IPS-11a (cell line): ENCODE data around the gene RNF111.
"Not testable (repeated sequence)": the region's sequence is repeated elsewhere in the genome, so short reads cannot be mapped to it uniquely, and the experiment has no call there.

Experiments
- H3K4me3 ChIP-seq: one replicate; pipeline ENCODE4 v1.5.1; 2013; ENCODE audit warnings: low read depth, low read length, control low read depth

The RNF111 gene

GRCh38 chr15:59127255-59127654 lies 139.8 kb downstream of the RNF111 start:
- H3K4me3 ChIP-seq = not testable (repeated sequence)

GRCh38 chr15:59131456-59131855 lies 144.0 kb downstream of the RNF111 start:
- no peak overlapping the region for H3K4me3 ChIP-seq

- H3K4me3 ChIP-seq = no peak overlapping the region
Measured at GRCh38 chr15:59131969-59132562, 144.6 kb downstream of the RNF111 start.

- H3K4me3 ChIP-seq = no peak overlapping the region
Measured at GRCh38 chr15:59133929-59134427, 146.5 kb downstream of the RNF111 start.

- H3K4me3 ChIP-seq = no peak overlapping the region
Measured at GRCh38 chr15:59137566-59137965, 150.1 kb downstream of the RNF111 start.

- H3K4me3 ChIP-seq = no peak overlapping the region
Measured at GRCh38 chr15:59138243-59138642, 150.8 kb downstream of the RNF111 start.

GRCh38 chr15:59140422-59141226 lies 153.2 kb downstream of the RNF111 start:
- no peak overlapping the region for H3K4me3 ChIP-seq

- no peak overlapping the region for H3K4me3 ChIP-seq
Measured at GRCh38 chr15:59143281-59143680, 155.8 kb downstream of the RNF111 start.

GRCh38 chr15:59144594-59144993 lies 157.1 kb downstream of the RNF111 start:
- not testable (repeated sequence) for H3K4me3 ChIP-seq
